ENCODE data around the gene FGD6.

GRCh38 chr12:95195122-95195521 lies 22.1 kb downstream of the FGD6 start:
- TF ChIP-seq, protein P1, sequence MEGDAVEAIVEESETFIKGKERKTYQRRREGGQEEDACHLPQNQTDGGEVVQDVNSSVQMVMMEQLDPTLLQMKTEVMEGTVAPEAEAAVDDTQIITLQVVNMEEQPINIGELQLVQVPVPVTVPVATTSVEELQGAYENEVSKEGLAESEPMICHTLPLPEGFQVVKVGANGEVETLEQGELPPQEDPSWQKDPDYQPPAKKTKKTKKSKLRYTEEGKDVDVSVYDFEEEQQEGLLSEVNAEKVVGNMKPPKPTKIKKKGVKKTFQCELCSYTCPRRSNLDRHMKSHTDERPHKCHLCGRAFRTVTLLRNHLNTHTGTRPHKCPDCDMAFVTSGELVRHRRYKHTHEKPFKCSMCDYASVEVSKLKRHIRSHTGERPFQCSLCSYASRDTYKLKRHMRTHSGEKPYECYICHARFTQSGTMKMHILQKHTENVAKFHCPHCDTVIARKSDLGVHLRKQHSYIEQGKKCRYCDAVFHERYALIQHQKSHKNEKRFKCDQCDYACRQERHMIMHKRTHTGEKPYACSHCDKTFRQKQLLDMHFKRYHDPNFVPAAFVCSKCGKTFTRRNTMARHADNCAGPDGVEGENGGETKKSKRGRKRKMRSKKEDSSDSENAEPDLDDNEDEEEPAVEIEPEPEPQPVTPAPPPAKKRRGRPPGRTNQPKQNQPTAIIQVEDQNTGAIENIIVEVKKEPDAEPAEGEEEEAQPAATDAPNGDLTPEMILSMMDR (IDR thresholded peaks at IDR 0.05): no peak
- TF ChIP-seq POLR2AphosphoS5 (IDR thresholded peaks at IDR 0.05): no peak
- TF ChIP-seq POLR2A (IDR thresholded peaks at IDR 0.05): no peak

All from gastroesophageal sphincter (tissue), 3 donors.